GM19463 (cell line): ENCODE results near the gene SPECC1.
"Not testable (repeated sequence)": the region's sequence is repeated elsewhere in the genome, so short reads cannot be mapped to it uniquely, and the experiment has no call there.

Experiments
- ATAC-seq: cut with Tn5 transposase; IDR thresholded peaks from one replicate; pipeline ENCODE4 v1.9.1; 2021; ENCODE audit warnings: mild to moderate bottlenecking, moderate library complexity; ENCODE audit not compliant: unreplicated experiment

Gene SPECC1, protein sequence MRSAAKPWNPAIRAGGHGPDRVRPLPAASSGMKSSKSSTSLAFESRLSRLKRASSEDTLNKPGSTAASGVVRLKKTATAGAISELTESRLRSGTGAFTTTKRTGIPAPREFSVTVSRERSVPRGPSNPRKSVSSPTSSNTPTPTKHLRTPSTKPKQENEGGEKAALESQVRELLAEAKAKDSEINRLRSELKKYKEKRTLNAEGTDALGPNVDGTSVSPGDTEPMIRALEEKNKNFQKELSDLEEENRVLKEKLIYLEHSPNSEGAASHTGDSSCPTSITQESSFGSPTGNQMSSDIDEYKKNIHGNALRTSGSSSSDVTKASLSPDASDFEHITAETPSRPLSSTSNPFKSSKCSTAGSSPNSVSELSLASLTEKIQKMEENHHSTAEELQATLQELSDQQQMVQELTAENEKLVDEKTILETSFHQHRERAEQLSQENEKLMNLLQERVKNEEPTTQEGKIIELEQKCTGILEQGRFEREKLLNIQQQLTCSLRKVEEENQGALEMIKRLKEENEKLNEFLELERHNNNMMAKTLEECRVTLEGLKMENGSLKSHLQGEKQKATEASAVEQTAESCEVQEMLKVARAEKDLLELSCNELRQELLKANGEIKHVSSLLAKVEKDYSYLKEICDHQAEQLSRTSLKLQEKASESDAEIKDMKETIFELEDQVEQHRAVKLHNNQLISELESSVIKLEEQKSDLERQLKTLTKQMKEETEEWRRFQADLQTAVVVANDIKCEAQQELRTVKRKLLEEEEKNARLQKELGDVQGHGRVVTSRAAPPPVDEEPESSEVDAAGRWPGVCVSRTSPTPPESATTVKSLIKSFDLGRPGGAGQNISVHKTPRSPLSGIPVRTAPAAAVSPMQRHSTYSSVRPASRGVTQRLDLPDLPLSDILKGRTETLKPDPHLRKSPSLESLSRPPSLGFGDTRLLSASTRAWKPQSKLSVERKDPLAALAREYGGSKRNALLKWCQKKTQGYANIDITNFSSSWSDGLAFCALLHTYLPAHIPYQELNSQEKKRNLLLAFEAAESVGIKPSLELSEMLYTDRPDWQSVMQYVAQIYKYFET

DNA sequence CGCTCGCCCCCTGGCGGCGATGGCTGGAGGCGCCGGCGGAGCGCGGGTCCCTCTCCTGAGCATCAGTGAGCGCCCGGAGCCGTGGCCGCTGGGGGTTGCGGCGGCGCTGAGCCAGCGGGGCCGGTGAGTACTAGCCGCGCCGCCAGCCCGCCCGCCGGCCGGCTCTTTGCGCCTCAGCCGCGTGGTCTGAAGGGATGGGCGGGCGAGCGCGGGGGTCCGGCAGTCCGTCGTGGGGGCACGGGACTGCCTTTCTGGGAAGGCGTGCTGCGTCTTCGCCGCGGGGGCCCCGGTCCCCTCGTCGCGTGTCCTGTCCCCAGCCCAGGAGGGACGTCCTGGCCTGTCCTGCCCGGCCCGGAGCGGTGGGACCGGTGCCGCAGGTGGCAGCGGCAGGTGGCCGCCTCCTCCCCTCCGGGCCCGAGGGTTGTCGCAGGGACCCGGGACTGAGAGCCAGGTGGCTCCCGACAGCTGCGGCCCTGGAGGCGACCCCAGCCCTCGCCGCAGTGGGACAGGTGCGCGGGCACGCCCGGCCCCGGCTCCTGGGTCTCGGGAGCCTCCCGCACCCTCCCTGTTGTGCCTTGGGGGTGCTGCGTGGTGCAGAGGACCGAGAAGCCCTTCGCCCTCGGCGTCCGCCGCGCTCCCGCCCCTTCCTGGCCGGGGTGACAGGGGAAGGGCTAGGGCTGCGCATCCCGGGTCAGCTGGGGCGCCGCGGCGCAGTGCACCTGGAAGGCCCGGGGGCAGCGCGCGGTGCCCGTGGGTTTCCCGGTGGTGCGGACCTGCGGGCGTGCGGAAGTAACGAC, at the start of gene SPECC1:
Gene SPECC1, plus strand, starts transcription at position 58 of the 797 bp plus-strand sequence. CDS start 87,293 bp downstream, outside the sequence.
- ATAC-seq: peak; percentile 96

DNA sequence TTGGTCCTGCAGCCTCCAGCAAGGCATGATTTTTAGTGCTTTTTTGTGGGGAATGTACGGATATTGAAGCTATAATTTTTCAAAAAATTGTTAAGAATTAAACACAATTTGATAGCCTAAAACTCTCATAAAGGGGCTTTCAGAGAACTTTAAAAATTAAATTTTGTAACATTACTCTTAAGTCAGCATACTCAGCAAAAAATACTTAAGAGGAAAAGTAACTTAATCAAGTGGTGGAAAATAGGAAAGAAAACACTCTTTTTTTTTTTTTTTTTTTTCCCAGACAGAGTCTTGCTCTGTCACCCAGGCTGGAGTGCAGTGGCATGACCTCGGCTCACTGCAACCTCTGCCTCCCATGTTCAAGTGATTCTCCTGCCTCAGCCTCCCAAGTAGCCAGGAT, 46.2 kb upstream of the SPECC1 start:
- ATAC-seq: not testable (repeated sequence)

GRCh38 chr17:19973156-19973555, 36.0 kb upstream of the SPECC1 start:
- ATAC-seq: no peak

DNA sequence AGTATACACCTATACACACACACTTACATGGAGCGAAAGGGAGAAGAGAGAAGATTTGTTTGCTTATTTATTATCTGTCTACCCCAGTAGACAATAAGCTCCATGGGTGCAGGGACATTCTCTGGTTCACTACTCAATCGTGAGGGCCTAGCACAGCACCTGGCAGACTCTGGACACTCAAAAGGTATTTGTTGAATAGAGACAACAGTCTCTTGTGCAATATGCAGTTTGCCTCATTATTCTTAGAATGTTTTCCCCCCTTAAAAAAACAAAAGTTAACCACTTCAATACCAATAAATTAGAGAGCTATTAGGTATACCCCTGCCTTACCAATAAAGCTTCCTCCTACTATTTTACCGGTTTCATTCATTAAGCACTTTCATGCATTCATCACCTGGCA, 33.6 kb upstream of the SPECC1 start:
- ATAC-seq: no peak

GRCh38 chr17:19977293-19978208, 31.6 kb upstream of the SPECC1 start, which contains the start of gene AKAP10:
Gene AKAP10 (minus strand): TSS chr17:19977828. CDS start chr17:19977679, 149 bp downstream.
- peak; percentile 83 for ATAC-seq

DNA sequence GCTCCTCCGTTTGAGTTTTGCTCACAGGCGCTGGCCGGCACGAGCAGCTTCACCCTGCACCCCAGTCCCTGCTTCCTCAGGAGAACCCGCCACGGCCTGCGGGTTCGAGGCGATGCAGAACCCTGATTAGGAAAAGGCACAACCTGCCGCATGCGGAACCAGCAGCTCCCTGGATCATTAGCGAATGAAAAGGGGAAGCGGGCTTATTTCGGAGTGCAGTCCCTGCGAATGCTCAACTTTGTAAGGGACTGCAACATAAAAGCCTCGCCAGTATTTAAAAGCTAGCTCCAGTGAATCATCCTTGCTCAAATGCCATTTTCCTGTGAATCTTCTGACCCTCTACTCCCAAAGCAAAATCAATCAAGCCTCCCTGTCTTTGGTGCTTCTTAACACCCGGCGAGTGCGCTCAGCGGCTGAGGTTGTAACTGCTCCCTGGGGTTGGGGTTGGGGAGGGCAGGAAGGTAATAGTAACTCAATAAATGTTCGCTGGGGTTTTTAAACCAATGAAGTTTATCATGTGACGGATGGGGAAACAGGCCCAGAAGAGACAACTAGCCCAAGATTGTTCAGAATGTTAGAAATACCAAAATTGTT, 30.9 kb upstream of the SPECC1 start:
- peak; percentile 30 for ATAC-seq

GRCh38 chr17:19978805-19979211, 30.4 kb upstream of the SPECC1 start:
- no peak for ATAC-seq

DNA sequence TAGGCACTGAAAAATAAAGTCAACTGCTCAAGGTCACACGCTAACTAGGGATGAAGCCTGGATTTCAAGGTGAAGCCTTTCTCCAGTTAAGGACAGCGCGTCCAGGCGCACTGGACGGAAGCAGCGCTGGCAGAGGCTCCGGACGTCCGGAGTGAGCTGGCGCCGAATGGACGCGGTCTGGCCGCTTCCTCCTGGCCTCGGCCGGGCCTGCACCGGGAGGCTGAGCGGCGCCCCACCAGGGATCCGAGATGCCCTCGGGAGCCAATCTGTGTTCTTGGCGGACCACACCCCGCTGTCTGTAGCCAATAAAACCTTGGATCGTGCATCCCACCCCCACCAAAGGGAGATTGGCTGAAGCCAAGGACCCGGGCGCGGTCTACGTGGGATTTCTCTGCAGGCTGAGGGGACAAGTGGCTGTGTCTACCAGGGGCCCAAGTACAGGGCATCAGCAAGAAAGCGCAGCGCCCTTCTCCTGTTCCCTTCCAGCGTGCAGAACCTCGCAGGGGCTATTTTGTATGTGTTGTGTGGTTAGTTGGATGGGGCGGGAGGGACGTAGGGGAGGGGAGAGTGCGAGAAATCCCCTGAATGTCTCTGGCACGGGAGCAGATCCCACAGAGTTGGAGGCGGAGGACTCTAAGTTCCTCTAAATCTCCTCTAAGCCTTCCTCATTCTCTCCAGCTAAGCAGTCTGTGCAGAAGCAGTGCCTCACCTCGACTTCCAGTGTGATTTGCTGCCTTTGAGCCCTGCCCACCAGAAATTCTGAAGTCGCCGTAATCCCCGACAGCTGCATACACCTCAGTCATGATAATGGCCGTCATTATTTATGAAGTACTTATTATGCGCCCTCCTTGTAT, 29.0 kb upstream of the SPECC1 start:
- ATAC-seq: no peak

- no peak for ATAC-seq
Measured at GRCh38 chr17:19986941-19987861, 22.0 kb upstream of the SPECC1 start.

- ATAC-seq: no peak
Measured at GRCh38 chr17:19987897-19988296, 21.3 kb upstream of the SPECC1 start.

GRCh38 chr17:19991252-19991885, 17.8 kb upstream of the SPECC1 start:
- no peak for ATAC-seq

GRCh38 chr17:19992803-19993713, 16.1 kb upstream of the SPECC1 start:
- ATAC-seq: peak; percentile 90

- ATAC-seq: no peak
Measured at GRCh38 chr17:19996086-19996485, 13.1 kb upstream of the SPECC1 start.

- ATAC-seq: no peak
Measured at GRCh38 chr17:19996502-19996901, 12.7 kb upstream of the SPECC1 start.

- ATAC-seq: peak; percentile 23
Measured at GRCh38 chr17:20008242-20009051, 712 bp upstream of the SPECC1 start.
